HL-60 (cell line): ENCODE measurements around the gene DPP10.

Source experiments
- CTCF ChIP-seq: IDR thresholded peaks from one replicate; pipeline ENCODE4 v1.5.1; 2011; ENCODE audit warnings: low read length, control low read depth, inconsistent platforms; ENCODE audit not compliant: insufficient read depth
- POLR2AphosphoS5 ChIP-seq: IDR thresholded peaks from 2 replicates; pipeline ENCODE4 v1.6.1; 2012; ENCODE audit warnings: low read depth
- TF ChIP-seq, protein P1 (sequence below): IDR thresholded peaks from 2 replicates; pipeline ENCODE4 v1.6.1; 2012; ENCODE audit warnings: low read depth; ENCODE audit not compliant: insufficient replicate concordance

DNA sequence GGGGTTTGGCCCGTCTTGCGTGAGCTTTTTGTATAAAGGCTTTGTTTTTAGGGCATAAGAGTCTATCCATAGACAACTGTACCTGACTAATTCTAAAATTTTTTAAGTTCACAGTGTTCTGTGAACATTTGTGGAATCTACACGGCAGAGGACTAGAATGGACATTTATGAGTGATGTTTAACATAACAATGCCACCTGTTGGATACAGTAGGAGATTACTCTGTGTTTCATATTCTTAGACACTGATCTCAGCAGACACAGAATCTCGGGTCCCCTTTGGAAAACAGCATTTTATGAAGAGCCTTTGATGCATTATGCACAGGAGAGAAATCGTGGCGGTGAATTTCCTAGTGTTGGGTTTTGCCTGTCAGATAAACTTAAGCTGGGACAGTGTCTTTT is 752.2 kb downstream of the DPP10 start:
- TF ChIP-seq, protein P1, sequence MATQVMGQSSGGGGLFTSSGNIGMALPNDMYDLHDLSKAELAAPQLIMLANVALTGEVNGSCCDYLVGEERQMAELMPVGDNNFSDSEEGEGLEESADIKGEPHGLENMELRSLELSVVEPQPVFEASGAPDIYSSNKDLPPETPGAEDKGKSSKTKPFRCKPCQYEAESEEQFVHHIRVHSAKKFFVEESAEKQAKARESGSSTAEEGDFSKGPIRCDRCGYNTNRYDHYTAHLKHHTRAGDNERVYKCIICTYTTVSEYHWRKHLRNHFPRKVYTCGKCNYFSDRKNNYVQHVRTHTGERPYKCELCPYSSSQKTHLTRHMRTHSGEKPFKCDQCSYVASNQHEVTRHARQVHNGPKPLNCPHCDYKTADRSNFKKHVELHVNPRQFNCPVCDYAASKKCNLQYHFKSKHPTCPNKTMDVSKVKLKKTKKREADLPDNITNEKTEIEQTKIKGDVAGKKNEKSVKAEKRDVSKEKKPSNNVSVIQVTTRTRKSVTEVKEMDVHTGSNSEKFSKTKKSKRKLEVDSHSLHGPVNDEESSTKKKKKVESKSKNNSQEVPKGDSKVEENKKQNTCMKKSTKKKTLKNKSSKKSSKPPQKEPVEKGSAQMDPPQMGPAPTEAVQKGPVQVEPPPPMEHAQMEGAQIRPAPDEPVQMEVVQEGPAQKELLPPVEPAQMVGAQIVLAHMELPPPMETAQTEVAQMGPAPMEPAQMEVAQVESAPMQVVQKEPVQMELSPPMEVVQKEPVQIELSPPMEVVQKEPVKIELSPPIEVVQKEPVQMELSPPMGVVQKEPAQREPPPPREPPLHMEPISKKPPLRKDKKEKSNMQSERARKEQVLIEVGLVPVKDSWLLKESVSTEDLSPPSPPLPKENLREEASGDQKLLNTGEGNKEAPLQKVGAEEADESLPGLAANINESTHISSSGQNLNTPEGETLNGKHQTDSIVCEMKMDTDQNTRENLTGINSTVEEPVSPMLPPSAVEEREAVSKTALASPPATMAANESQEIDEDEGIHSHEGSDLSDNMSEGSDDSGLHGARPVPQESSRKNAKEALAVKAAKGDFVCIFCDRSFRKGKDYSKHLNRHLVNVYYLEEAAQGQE, result no peak
- no peak for TF ChIP-seq POLR2AphosphoS5
- TF ChIP-seq CTCF, result no peak
